ENCODE data around the gene ETS1. TPM values are rescaled to one million over a fixed set of nuclear protein-coding genes. Genes with fewer than 3 reads are reported as not detected.
A peak's percentile ranks its signal among the peaks of the same experiment; 100 is the strongest.

Gene ETS1
- total and polyA plus RNA-seq, 2 experiments from 2014 or later, result 25.6 to 52.6 TPM

GRCh38 chr11:128474036-128474874 is 113.1 kb downstream of the ETS1 start:
- Histone ChIP-seq H3F3A (replicated peaks; ENCODE audit: low read depth) (no peaks in the 10 kb centered on the region), H3K79me2 (replicated peaks; ENCODE audit: insufficient read depth) (peaks cover 4% of the 10 kb centered on the region; the same call in 1 of the 2 replicates), H4K20me1 (replicated peaks; ENCODE audit: insufficient read depth) (peaks cover 12% of the 10 kb centered on the region), H3K9me2 (ENCODE audit: insufficient read depth) (no peaks in the 10 kb centered on the region), H3K4me3 (no peak overlapping the region), H3K4me1 (ENCODE audit: insufficient read depth) (no peaks in the 10 kb centered on the region), H3K36me3 (ENCODE audit: insufficient read depth) (peaks cover 11% of the 10 kb centered on the region; the same call in 1 of the 2 replicates), H3K27me3 (ENCODE audit: insufficient read depth) (no peaks in the 10 kb centered on the region), H3K27ac (ENCODE audit: low read depth) (peak overlapping the region; percentile 42; the same call in 1 of the 2 replicates), H2AFZ (no peak overlapping the region), H3K4me2 (no peak overlapping the region)
- TF ChIP-seq ETS1 (IDR thresholded peaks at IDR 0.05) (no peak), ZNF114 (CRISPR knock-in tag; IDR thresholded peaks at IDR 0.05) (no peak), CTCF (conservative IDR thresholded peaks at IDR 0.05; ENCODE audit: low read depth in 2 of 2) (no peak), REST (IDR thresholded peaks at IDR 0.05; ENCODE audit: unreplicated experiment) (no peak), ZNF462 (CRISPR knock-in tag; IDR thresholded peaks at IDR 0.05) (no peak), JUNB (IDR thresholded peaks at IDR 0.05; ENCODE audit: unreplicated experiment) (no peak)
- DNase-seq (ENCODE audit: low spot score) (no peak), ATAC-seq (peak; percentile 28; the same call in 2 of the 3 replicates)
- Mint-ChIP-seq H3K9me3 (no peaks in the 10 kb centered on the region), H3K27ac (peak overlapping the region; percentile 66), H3K36me3 (ENCODE audit: low read depth) (peaks cover 3% of the 10 kb centered on the region; the same call in 1 of the 3 replicates), H3K27me3 (ENCODE audit: insufficient read depth, low read depth, poor library complexity) (no peaks in the 10 kb centered on the region), H3K4me3 (no peak overlapping the region), H3K4me1 (peaks cover 15% of the 10 kb centered on the region; the same call in 2 of the 3 replicates)
